SK-N-MC (cell line): ENCODE results near the gene NKD1.

ENCODE experiments used
- DNase-seq: peaks from one replicate; pipeline ENCODE4 v3.0.0-alpha.2; 2011; ENCODE audit warnings: low read depth, low spot score
- H3K27ac ChIP-seq: fragments of 200-600 bp; sonication (generic); 2 replicates; pipeline ENCODE4 v1.5.1; 2016; ENCODE audit warnings: mixed run types
- H3K36me3 ChIP-seq: fragments of 200-600 bp; sonication (generic); 2 replicates; pipeline ENCODE4 v1.6.1; 2017; ENCODE audit warnings: antibody characterized with exemption, low read length, mixed read lengths; ENCODE audit not compliant: insufficient read depth
- H3K4me3 ChIP-seq: fragments of 200-600 bp; sonication (generic); 2 replicates; pipeline ENCODE4 v1.5.1; 2016
- H3K9ac ChIP-seq: fragments of 200-600 bp; sonication (generic); 2 replicates; pipeline ENCODE4 v1.8.0; 2017; ENCODE audit warnings: mixed run types, mixed read lengths; ENCODE audit not compliant: insufficient read length
- H3K9me3 ChIP-seq: fragments of 200-600 bp; sonication (generic); 2 replicates; pipeline ENCODE4 v1.6.1; 2017; ENCODE audit warnings: low read depth, mild to moderate bottlenecking, antibody characterized with exemption, low read length, moderate library complexity, mixed read lengths
- EZH2 ChIP-seq: fragments of 200-600 bp; sonication (generic); IDR thresholded peaks from one replicate; pipeline ENCODE4 v1.6.1; 2017; ENCODE audit warnings: antibody characterized with exemption
- FOXP2 ChIP-seq: optimal IDR thresholded peaks from 2 replicates; pipeline ENCODE3; 2011; ENCODE audit warnings: mild to moderate bottlenecking, moderate library complexity; ENCODE audit not compliant: insufficient read depth; ENCODE audit errors: extremely low read length, control extremely low read depth
- POLR2AphosphoS5 ChIP-seq: IDR thresholded peaks from 2 replicates; pipeline ENCODE4 v1.6.1; 2012; ENCODE audit warnings: mild to moderate bottlenecking, low read depth, low read length, borderline replicate concordance

The NKD1 gene

DNA sequence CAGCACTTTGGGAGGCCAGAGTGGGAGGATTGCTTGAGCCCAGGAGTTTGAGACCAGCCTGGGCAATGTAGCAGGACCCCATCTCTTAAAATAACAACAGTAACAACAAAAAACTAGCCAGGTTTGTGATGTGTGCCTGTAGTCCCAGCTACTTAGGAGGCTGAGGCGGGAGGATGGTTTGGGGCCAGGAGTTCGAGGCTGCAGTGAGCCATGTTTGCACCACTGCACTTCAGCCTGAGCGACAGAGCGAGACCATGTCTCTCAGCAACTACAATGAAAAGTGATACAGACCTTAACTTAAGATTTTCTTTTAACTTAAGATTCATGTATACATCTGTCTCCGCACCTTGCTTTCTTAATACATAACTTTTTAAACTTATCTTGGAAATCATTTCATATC is 17.2 kb downstream of the NKD1 start:
- no peak overlapping the region for H3K9ac ChIP-seq
- no peak overlapping the region for H3K27ac ChIP-seq
- TF ChIP-seq EZH2 (no peak), FOXP2 (no peak), POLR2AphosphoS5 (no peak)
- H3K4me3 ChIP-seq, result no peak overlapping the region
- no peaks in the 10 kb centered on the region for H3K36me3 ChIP-seq
- no peaks in the 10 kb centered on the region for H3K9me3 ChIP-seq
- no peak for DNase-seq

DNA sequence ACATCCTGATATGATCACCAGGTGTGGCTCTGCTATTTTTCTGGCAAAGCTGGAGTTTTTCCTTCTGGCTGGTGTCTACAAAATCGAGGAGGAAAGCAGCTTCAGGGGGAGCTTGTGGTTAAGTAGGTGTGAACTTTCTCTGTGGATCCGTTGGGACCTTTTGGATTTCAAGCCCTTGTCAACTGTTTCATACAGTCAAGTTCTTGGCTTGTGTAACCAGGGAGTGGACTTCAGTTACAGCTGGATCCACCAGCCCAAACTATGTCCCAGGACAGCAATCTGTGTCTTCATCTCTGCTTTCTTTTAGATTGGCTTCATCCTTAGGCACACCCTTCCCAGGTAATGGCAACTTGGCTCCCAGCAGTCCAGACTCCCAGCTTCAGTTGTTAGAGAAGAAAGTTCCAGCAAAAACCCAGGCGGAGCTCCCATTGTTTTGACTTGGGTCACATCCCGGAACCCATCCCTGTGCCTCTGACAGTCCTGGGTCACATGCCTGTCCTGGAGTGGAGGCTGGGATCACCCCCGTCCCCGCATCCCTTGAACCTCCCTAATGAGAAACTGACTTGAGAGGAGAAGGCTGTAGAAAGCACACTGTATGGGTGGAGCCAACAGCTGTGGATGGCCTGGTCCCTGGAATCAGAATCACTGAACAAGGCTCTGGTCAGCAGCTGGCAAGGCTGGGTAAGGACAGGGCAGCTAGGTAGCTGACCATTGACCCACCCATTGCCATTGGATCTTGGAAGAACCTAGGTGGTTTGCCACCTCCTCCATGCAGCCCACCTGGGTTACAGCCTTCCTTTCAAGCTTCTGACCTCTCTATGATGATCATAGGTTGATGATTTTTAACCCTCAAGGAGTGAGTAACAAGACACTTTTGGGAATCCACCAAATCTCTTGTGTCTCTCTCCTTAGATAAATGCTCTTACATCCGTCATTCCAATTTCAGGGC is 18.1 kb downstream of the NKD1 start:
- H3K36me3 ChIP-seq, result no peaks in the 10 kb centered on the region
- no peak overlapping the region for H3K4me3 ChIP-seq
- H3K27ac ChIP-seq, result no peak overlapping the region
- H3K9ac ChIP-seq, result no peak overlapping the region
- TF ChIP-seq EZH2 (no peak), POLR2AphosphoS5 (no peak), FOXP2 (no peak)
- H3K9me3 ChIP-seq, result no peaks in the 10 kb centered on the region
- DNase-seq, result no peak

DNA sequence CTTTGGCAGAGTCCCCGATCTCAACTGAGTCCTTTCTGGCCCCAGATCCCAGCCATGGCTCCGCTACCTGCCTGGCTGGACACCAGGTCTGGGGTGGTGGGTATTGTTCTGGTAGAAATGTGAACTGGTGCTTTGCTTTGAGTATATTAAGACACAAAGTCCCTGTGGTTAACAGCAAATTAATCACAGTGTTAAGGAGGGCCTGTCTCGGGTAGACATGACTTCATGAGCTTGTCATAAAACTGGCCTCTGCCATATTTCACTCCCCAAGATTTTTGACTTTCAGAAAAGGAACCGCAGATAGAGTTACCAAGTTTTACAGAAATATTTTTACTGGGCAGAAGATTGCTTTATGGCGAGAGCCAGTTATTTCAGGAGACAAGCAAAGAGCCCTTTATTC is 19.5 kb downstream of the NKD1 start:
- H3K27ac ChIP-seq, result no peak overlapping the region
- TF ChIP-seq FOXP2, result no peak
- no peak for TF ChIP-seq POLR2AphosphoS5
- TF ChIP-seq EZH2, result no peak
- no peak overlapping the region for H3K9ac ChIP-seq
- DNase-seq, result no peak
- H3K9me3 ChIP-seq, result no peaks in the 10 kb centered on the region
- no peaks in the 10 kb centered on the region for H3K36me3 ChIP-seq
- no peak overlapping the region for H3K4me3 ChIP-seq

DNA sequence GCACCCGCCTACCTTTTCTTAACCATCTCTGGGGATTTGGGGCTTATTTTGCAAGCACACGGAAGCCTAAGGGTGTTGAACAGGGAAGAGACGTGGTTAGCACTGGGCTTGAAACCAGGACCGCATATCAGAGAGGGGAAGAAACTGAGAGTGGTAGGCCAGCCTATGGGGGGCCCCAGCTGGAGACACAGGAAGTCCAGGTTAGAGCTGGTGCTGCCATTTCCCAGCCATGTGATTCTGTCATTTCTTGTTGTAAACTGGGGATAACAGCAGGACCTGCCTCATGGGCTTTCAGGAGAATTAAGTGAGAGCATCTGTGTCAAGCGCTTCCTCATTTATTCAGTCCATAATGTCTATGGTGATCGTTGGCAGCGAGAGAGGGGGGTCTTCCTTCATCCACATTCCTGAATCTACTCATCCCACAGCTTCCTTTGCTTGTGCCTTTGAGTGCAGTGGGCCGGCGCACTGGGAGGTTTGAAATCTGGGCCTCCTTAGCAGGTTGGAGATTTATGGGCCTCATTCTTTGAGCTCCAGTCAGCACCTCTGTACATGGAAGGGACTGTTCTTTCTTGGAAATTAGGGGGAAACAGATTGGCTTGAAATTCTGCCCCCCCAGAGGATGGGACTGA is 20.1 kb downstream of the NKD1 start:
- H3K27ac ChIP-seq, result no peak overlapping the region
- H3K36me3 ChIP-seq, result no peaks in the 10 kb centered on the region
- H3K9me3 ChIP-seq, result no peaks in the 10 kb centered on the region
- no peak overlapping the region for H3K9ac ChIP-seq
- DNase-seq, result no peak
- no peak for TF ChIP-seq EZH2
- no peak for TF ChIP-seq POLR2AphosphoS5
- TF ChIP-seq FOXP2, result no peak
- no peak overlapping the region for H3K4me3 ChIP-seq

DNA sequence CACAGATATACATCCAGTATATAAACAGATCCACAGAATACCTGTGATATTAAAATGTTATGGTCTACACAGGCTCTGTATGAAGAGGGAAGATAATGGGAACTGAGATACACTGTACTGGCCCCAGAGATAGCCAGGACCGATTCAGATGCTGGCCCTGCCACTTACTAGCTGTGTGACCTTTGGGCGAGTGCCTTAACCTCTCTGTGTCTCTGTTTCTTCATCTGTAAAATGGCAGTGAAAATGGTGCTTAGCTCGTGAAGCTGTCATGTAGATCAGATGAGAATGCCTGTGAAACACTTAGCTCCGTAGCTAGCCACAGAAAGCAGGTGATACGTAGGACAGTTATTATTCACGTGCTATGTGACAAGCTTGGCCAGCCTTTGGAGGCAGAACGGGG is 22.2 kb downstream of the NKD1 start:
- H3K36me3 ChIP-seq, result no peaks in the 10 kb centered on the region
- H3K27ac ChIP-seq, result no peak overlapping the region
- no peaks in the 10 kb centered on the region for H3K9me3 ChIP-seq
- TF ChIP-seq FOXP2, result no peak
- TF ChIP-seq EZH2, result no peak
- no peak for TF ChIP-seq POLR2AphosphoS5
- no peak overlapping the region for H3K9ac ChIP-seq
- DNase-seq, result no peak
- H3K4me3 ChIP-seq, result no peak overlapping the region

DNA sequence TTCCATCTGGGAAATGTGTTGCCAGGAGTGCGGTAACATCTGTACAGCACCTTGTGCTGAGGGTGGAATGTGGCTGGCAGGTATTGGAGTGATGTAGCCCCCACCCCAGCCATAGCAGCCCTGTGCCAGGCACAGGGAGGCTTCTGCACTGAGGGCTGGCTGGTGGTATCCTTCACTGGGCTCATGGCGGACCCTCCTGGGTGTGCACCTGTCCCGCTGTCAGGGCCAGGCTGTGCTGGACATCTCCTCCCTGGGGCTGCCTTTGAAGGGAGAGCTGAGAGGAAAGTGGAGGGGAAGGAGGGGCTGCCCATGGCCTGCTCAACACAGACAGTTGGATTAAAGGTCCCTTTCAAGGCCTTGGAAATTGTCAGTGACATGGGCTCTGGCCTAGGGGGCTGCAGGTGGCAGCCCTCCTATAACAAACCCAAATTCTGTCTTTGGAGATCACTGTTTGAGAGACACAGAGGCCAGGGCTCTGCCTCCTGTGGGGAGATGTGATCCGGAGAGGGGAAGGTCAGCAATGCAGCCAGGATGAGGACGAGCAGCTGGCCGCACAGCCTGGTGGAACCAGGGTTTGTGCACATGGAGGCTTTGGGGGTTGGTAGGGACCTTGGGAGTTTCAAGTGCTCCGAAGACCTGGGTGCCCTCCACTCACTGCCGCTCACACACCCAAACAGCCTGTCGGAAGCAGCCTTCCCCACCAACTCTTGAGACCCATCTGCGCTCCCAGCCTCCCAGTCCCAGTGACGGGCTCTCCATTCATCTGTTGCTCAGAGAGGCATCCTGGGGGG is 22.8 kb downstream of the NKD1 start:
- no peak overlapping the region for H3K27ac ChIP-seq
- TF ChIP-seq FOXP2 (no peak), POLR2AphosphoS5 (no peak), EZH2 (no peak)
- H3K9me3 ChIP-seq, result no peaks in the 10 kb centered on the region
- no peak for DNase-seq
- H3K4me3 ChIP-seq, result no peak overlapping the region
- no peak overlapping the region for H3K9ac ChIP-seq
- H3K36me3 ChIP-seq, result no peaks in the 10 kb centered on the region

DNA sequence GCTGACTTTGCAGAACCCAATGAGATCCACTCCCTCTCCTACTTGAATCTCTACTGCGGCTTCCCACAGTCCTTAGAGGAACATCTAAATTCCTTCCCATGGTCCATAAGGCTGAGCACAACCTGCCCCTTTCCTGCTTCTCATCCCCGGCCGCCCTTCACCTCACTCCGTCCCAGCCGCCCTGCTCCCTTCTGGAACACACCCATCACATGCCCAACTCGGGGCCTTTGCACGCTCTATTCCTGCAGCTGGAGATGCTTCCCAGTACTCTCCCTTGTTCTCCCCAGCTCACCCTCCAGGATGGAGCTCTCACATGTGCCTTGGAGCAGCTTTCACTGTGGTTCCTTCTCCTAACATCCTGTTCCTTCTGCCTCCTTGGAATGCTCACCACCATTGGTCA is 23.6 kb downstream of the NKD1 start:
- H3K27ac ChIP-seq, result no peak overlapping the region
- H3K36me3 ChIP-seq, result no peaks in the 10 kb centered on the region
- no peak for DNase-seq
- H3K9me3 ChIP-seq, result no peaks in the 10 kb centered on the region
- no peak overlapping the region for H3K4me3 ChIP-seq
- TF ChIP-seq POLR2AphosphoS5 (no peak), EZH2 (no peak)
- no peak overlapping the region for H3K9ac ChIP-seq

DNA sequence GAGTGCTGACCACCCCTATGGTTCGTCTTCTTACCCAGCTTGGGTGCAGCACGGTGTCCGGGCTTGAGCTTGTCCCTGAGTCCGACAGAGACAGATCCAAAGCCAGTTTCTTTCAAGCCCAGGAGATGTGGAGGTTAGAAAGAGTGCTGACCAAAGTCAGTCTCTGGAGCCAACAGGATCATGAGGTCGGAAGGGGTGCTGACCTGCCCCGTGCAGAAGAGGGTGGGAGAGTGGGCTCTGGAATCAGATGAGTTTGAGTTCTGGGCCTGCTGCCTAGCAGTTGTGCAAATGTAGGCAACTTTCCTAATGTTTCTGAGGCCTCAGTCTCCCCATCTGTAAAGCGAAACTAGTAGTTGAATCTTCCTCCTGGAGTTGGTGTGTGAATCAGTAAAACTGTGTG is 24.5 kb downstream of the NKD1 start:
- DNase-seq, result no peak
- no peak overlapping the region for H3K9ac ChIP-seq
- TF ChIP-seq POLR2AphosphoS5 (no peak), EZH2 (no peak), FOXP2 (no peak)
- no peaks in the 10 kb centered on the region for H3K9me3 ChIP-seq
- no peaks in the 10 kb centered on the region for H3K36me3 ChIP-seq
- no peak overlapping the region for H3K27ac ChIP-seq
- H3K4me3 ChIP-seq, result no peak overlapping the region
